Measurements from ENCODE around the gene BCAP31. TPM values are rescaled to one million over a fixed set of nuclear protein-coding genes. Genes with fewer than 3 reads are reported as not detected.
"Not testable (repeated sequence)": the region's sequence is repeated elsewhere in the genome, so short reads cannot be mapped to it uniquely, and the experiment has no call there.

BCAP31 gene
- total and polyA plus RNA-seq, 10 donors = 77.3 to 173 (median 134) TPM

- intact Hi-C loops (cut with DNase I; ENCODE audit: low total_unique reads); H3K4me3 ChIP-seq; H3K4me1 ChIP-seq; H3K9me3 ChIP-seq; H3K27me3 ChIP-seq (replicated peaks in 1 of 7): not testable (repeated sequence)
- peak; percentile 78 for DNase-seq
- Histone ChIP-seq H3K36me3 (peaks cover 0 to 98% (median 26%) of the 10 kb centered on the region in 6 donors), H3K27ac (peak overlapping the region in 5 of 8 donors; percentile 42 to 63 (median 59))
- WGBS, 5 donors = 76 to 86% (median 81%) methylated on average over 12 to 18 of the region's 18 CpGs; no CpG with 5 or more reads in 1 of the 5 donors
- TF ChIP-seq POLR2AphosphoS5 (IDR thresholded peaks at IDR 0.05) = peak in 2 of 3 donors; percentile 25 to 32
Measured at GRCh38 chrX:153699784-153700371, 24.3 kb downstream of the BCAP31 start.

- H3K27me3 ChIP-seq (replicated peaks in 1 of 7); H3K9me3 ChIP-seq; intact Hi-C loops (cut with DNase I; ENCODE audit: low total_unique reads); H3K4me3 ChIP-seq; DNase-seq; H3K4me1 ChIP-seq: not testable (repeated sequence)
- WGBS, 5 donors = 73 to 89% (median 84%) methylated on average over 5 to 16 of the region's 16 CpGs
- peak in 2 of 3 donors; percentile 7 to 16 for TF ChIP-seq POLR2AphosphoS5 (IDR thresholded peaks at IDR 0.05)
- Histone ChIP-seq H3K27ac (peak overlapping the region in 4 of 8 donors; percentile 55 to 63 (median 60)), H3K36me3 (peaks cover 0 to 97% (median 26%) of the 10 kb centered on the region in 6 donors)
Measured at GRCh38 chrX:153699210-153699783, 24.9 kb downstream of the BCAP31 start.

DNA sequence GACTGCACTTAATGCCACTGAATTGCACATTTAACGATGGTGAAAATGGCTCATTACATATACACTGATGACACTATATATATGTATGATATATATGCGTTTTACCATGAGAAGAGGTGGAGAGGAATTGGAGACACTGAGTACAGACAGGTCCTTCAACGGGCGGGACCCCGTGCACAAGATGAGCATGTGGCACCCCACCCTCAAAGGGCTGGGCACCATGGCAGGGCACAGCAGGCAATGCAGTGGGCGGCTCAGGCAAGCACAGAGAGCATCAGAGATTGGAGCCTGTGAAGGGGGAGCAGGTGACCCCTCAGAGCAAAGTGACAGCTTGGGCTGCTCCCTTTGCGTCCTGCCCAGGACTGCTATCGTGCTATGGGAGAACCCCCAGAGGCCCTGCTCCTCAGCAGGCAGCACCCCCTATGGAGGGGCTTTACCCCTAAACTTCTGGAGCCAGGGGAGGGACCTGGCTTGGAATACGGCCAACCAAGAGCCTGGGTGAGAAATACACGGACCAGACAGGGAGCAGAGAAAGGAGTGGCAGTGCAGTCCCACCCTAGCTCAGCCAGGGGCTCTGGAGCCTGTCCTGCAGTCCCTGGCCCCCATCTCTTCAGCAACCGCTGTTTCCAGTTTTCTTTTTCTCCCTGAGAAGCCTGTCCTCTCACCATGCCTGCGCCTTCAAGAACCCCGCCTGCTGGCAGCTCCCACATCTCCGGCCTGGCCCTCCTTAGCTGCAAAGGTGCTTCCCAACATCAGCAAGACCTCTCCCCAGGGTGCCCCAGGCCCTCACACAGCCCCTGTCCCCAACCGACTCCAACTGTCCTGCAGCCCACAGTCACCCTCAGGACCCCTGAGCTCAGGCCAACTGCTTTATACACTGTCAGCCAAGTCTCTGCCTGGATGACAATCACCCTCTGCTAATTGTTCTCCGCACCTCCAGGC lies 26.0 kb downstream of the BCAP31 start:
- Histone ChIP-seq H3K36me3 (peaks cover 0 to 90% (median 19%) of the 10 kb centered on the region in 6 donors), H3K27me3 (replicated peaks in 1 of 7) (no peaks in the 10 kb centered on the region), H3K27ac (peak overlapping the region in 1 of 8 donors; percentile 59), H3K4me3 (no peak overlapping the region), H3K9me3 (no peaks in the 10 kb centered on the region), H3K4me1 (peaks cover 0 to 6% (median 0%) of the 10 kb centered on the region in 6 donors)
- no peak for DNase-seq
- WGBS, 5 donors = 83 to 99% (median 92%) methylated on average over 10 to 15 of the region's 16 CpGs
- intact Hi-C loops (cut with DNase I; ENCODE audit: low total_unique reads) = no loop called here
- TF ChIP-seq POLR2A (IDR thresholded peaks at IDR 0.05) (no peak), CTCF (IDR thresholded peaks at IDR 0.05 in 8 of 11, conservative IDR thresholded peaks at IDR 0.05 in 3 of 11) (no peak), POLR2AphosphoS5 (IDR thresholded peaks at IDR 0.05) (peak in 1 of 3 donors; percentile 6)

DNA sequence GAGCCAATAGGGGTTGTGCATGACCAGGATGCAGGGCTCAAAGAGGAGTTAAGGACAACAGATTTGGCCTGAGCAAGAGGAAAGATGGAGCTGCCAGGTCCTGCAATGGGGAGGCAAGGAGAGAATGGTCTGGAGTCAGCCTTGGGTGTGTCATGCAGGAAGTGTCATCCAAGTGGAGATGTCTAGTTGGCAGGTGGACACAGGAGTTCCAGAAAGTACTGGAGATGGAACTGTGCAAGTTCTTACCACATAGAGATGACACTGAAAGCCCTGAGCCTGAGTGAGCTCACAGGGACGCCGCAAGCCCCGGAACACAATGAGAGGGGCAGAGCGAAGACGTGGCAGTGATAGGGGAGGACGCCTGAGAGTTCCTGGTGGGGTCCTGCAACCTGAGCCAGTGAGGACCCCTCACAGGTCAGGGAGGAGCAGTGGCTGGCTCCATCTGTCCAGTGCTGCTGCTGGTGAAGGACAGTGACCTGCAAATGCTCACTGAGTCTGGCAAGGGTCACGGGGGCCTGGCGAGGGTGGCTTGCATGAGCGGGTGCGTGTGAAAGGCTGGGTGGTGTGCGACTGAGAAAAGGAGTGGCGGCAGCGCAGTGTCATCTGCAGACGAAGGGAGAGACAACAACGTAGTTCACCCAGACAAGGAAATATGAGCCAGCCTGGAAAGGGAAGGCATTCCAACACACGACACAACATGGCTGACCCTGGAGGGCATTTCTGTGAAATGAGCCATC lies 27.0 kb downstream of the BCAP31 start:
- H3K9me3 ChIP-seq; H3K4me1 ChIP-seq; DNase-seq; H3K27me3 ChIP-seq (replicated peaks in 1 of 7); H3K4me3 ChIP-seq; intact Hi-C loops (cut with DNase I; ENCODE audit: low total_unique reads); H3K27ac ChIP-seq: not testable (repeated sequence)
- H3K36me3 ChIP-seq = peaks cover 0 to 80% (median 9%) of the 10 kb centered on the region in 6 donors
- WGBS, 5 donors = 91 to 97% (median 94%) methylated on average over 9 to 16 of the region's 16 CpGs

- intact Hi-C loops (cut with DNase I; ENCODE audit: low total_unique reads); H3K27me3 ChIP-seq (replicated peaks in 1 of 7); H3K9me3 ChIP-seq; H3K27ac ChIP-seq; H3K4me3 ChIP-seq; H3K4me1 ChIP-seq; DNase-seq: not testable (repeated sequence)
- H3K36me3 ChIP-seq = peaks cover 0 to 74% (median 5%) of the 10 kb centered on the region in 6 donors
- 81 to 93% (median 85%) methylated on average over 8 to 10 of the region's 10 CpGs for WGBS, 5 donors
Measured at GRCh38 chrX:153696538-153696937, 27.6 kb downstream of the BCAP31 start.
